Liver (tissue), 9 donors: ENCODE results near the gene GGTLC1. TPM values are rescaled to one million over a fixed set of nuclear protein-coding genes. Genes with fewer than 3 reads are reported as not detected.

Experiments used
- DNase-seq: peaks from one replicate; pipeline ENCODE4 v3.0.0-alpha.2; 2017; ENCODE audit warnings: low spot score
- H3K27ac ChIP-seq, 2 donors: one replicate each; pipeline ENCODE4 v1.7.0; 2013; ENCODE audit warnings: inconsistent platforms in 2 of 2, low read length in 2 of 2, control low read depth in 1 of 2, low read depth in 1 of 2, mild to moderate bottlenecking in 1 of 2
- H3K27me3 ChIP-seq, 4 donors: one replicate each; pipeline versions ENCODE4 v1.6.1 to v1.7.0; 2013; ENCODE audit warnings: low read length in 3 of 4, inconsistent platforms in 1 of 4, mild to moderate bottlenecking in 1 of 4, moderate library complexity in 1 of 4; ENCODE audit not compliant: control insufficient read depth in 4 of 4, insufficient read depth in 4 of 4
- H3K36me3 ChIP-seq, 4 donors: one replicate each; pipeline versions ENCODE4 v1.6.1 to v1.7.0; 2013; ENCODE audit warnings: low read length in 3 of 4, mild to moderate bottlenecking in 3 of 4, low read depth in 1 of 4, moderate library complexity in 1 of 4; ENCODE audit not compliant: control insufficient read depth in 4 of 4, insufficient read depth in 3 of 4
- H3K4me1 ChIP-seq, 4 donors: one replicate each; pipeline versions ENCODE4 v1.6.1 to v1.7.0; 2013; ENCODE audit warnings: low read length in 3 of 4, mild to moderate bottlenecking in 3 of 4, moderate library complexity in 1 of 4; ENCODE audit not compliant: control insufficient read depth in 4 of 4, insufficient read depth in 4 of 4
- H3K4me3 ChIP-seq, 3 donors: one replicate each; pipeline versions ENCODE4 v1.6.1 to v1.7.0; 2013; ENCODE audit warnings: low read length in 3 of 3, control low read depth in 1 of 3, low read depth in 1 of 3, mild to moderate bottlenecking in 1 of 3
- H3K9ac ChIP-seq, 2 donors: one replicate each; pipeline ENCODE4 v1.7.0; 2013; ENCODE audit warnings: low read length in 2 of 2, mild to moderate bottlenecking in 2 of 2, moderate library complexity in 2 of 2, control low read depth in 1 of 2, low read depth in 1 of 2
- H3K9me3 ChIP-seq, 4 donors: one replicate each; pipeline versions ENCODE4 v1.6.1 to v1.7.0; 2013; ENCODE audit warnings: low read length in 3 of 4; ENCODE audit not compliant: control insufficient read depth in 4 of 4
- ATF3 ChIP-seq: IDR thresholded peaks from 2 replicates; pipeline ENCODE4 v1.6.1; 2016; ENCODE audit warnings: antibody characterized with exemption
- CTCF ChIP-seq: fragments of 150-350 bp; IDR thresholded peaks from 2 replicates; pipeline ENCODE4 v1.5.1; 2017; ENCODE audit warnings: improper control_type of control experiment, low read depth, low read length; ENCODE audit not compliant: missing input control
- EGR1 ChIP-seq, 2 donors: IDR thresholded peaks; 2 replicates each; pipeline ENCODE4 v1.6.1; 2016 to 2018; ENCODE audit warnings: antibody characterized with exemption in 2 of 2, low read depth in 2 of 2
- FOXA1 ChIP-seq: IDR thresholded peaks from 2 replicates; pipeline ENCODE4 v1.6.1; 2016; ENCODE audit warnings: antibody characterized with exemption
- FOXA2 ChIP-seq: IDR thresholded peaks from 2 replicates; pipeline ENCODE4 v1.6.1; 2016; ENCODE audit warnings: antibody characterized with exemption
- MAX ChIP-seq: IDR thresholded peaks from 2 replicates; pipeline ENCODE4 v1.6.1; 2016; ENCODE audit warnings: antibody characterized with exemption
- NR2F2 ChIP-seq: IDR thresholded peaks from 2 replicates; pipeline ENCODE4 v1.6.1; 2016; ENCODE audit warnings: antibody characterized with exemption
- RAD21 ChIP-seq, 2 donors: IDR thresholded peaks; 2 replicates each; pipeline ENCODE4 v1.6.1; 2016; ENCODE audit warnings: antibody characterized with exemption in 2 of 2, mild to moderate bottlenecking in 2 of 2
- REST ChIP-seq: IDR thresholded peaks from 2 replicates; pipeline ENCODE4 v1.6.1; 2016; ENCODE audit warnings: antibody characterized with exemption, mild to moderate bottlenecking
- RXRA ChIP-seq, 2 donors: IDR thresholded peaks; 2 replicates each; pipeline ENCODE4 v1.6.1; 2017 to 2018; ENCODE audit warnings: antibody characterized with exemption in 2 of 2, mild to moderate bottlenecking in 1 of 2
- SP1 ChIP-seq: IDR thresholded peaks from 2 replicates; pipeline ENCODE4 v1.6.1; 2018; ENCODE audit warnings: antibody characterized with exemption, mild to moderate bottlenecking
- TAF1 ChIP-seq: conservative IDR thresholded peaks from 2 replicates; pipeline ENCODE4 v1.6.1; 2016; ENCODE audit warnings: antibody characterized with exemption, mild to moderate bottlenecking
- YY1 ChIP-seq: IDR thresholded peaks from 2 replicates; pipeline ENCODE4 v1.6.1; 2016; ENCODE audit warnings: antibody characterized with exemption, mild to moderate bottlenecking
- ZBTB33 ChIP-seq: IDR thresholded peaks from 2 replicates; pipeline ENCODE4 v1.6.1; 2016; ENCODE audit warnings: antibody characterized with exemption
- WGBS: extraction: QIAGEN DNeasy Blood & Tissue Kit; methylation state at CpG from one replicate; pipeline ENCODE4 v1.1.7; 2013; 5-methylcytosine and 5-hydroxymethylcytosine counted together
- polyA plus RNA-seq, 2 donors: library from polyadenylated mRNA; stranded (reverse) in 1 of 2; unstranded in 1 of 2; fragments of 200-250 nt in 1 of 2; fragments of >200 nt in 1 of 2; fragmentation: Nextera tagmentation in 1 of 2; extraction: Ambion mirVana in 1 of 2; gene quantifications; one replicate each; pipeline versions ENCODE4 v1.2.1 to v1.2.3, GENCODE V29; 2013 to 2015
- total RNA-seq, 2 donors: library from RNA; depleted of rRNA; stranded (reverse); fragments of >200 nt; gene quantifications; one replicate each; pipeline ENCODE4 v1.2.3, GENCODE V29; 2014
- donor health status: healthy.
- donor health status: healthy.
- donor health status: healthy.
- donor health status: healthy.
- donor health status: healthy.

GGTLC1 gene
- total and polyA plus RNA-seq, 4 donors = not detected

GRCh38 chr20:23955896-23956295 is 32.7 kb downstream of the GGTLC1 start:
- H3K9me3 ChIP-seq = no peaks in the 10 kb centered on the region
- no peak for DNase-seq
- 47% methylated on average over 3 of the region's 3 CpGs for WGBS
- no peaks in the 10 kb centered on the region for H3K36me3 ChIP-seq
- H3K27me3 ChIP-seq = peaks cover 0 to 10% (median 1%) of the 10 kb centered on the region in 4 donors
- no peak overlapping the region for H3K4me3 ChIP-seq
- no peak overlapping the region for H3K9ac ChIP-seq
- H3K4me1 ChIP-seq = no peaks in the 10 kb centered on the region
- no peak for TF ChIP-seq REST
- no peak for TF ChIP-seq CTCF
- TF ChIP-seq RAD21 (IDR thresholded peaks at IDR 0.05) = no peak
- no peak for TF ChIP-seq ATF3
- no peak for TF ChIP-seq FOXA2
- TF ChIP-seq MAX = no peak
- no peak for TF ChIP-seq SP1
- TF ChIP-seq RXRA (IDR thresholded peaks at IDR 0.05) = no peak
- no peak for TF ChIP-seq EGR1 (IDR thresholded peaks at IDR 0.05; ENCODE audit: low read depth in 2 of 2)
- no peak for TF ChIP-seq FOXA1
- TF ChIP-seq NR2F2 = no peak
- no peak for TF ChIP-seq YY1
- no peak for TF ChIP-seq TAF1
- no peak overlapping the region for H3K27ac ChIP-seq

GRCh38 chr20:23954008-23954745 is 34.4 kb downstream of the GGTLC1 start:
- Histone ChIP-seq H3K27ac (no peak overlapping the region), H3K27me3 (peaks cover 0 to 10% (median 1%) of the 10 kb centered on the region in 4 donors), H3K9me3 (no peaks in the 10 kb centered on the region), H3K36me3 (no peaks in the 10 kb centered on the region), H3K4me3 (no peak overlapping the region), H3K9ac (no peak overlapping the region), H3K4me1 (no peaks in the 10 kb centered on the region)
- TF ChIP-seq ZBTB33 (no peak), CTCF (no peak)
- DNase-seq = no peak
- WGBS = 61% methylated on average over 13 of the region's 13 CpGs
